H1 (cell line): Measurements from ENCODE around the gene ACKR3. TPM values are rescaled to one million over a fixed set of nuclear protein-coding genes. Genes with fewer than 3 reads are reported as not detected.

ENCODE experiments used
- CTCF ChIA-PET: fragments of 300-600 bp; sonication (Branson Sonifier 250); formaldehyde crosslinking; loops from one replicate; lab custom pipeline; 2021; ENCODE audit not compliant: partially characterized antibody; lab: Charles Lee
- POLR2A ChIA-PET: fragments of 300-600 bp; sonication (Branson Sonifier 250); formaldehyde crosslinking; loops from one replicate; lab custom pipeline; 2021; ENCODE audit warnings: inconsistent platforms; ENCODE audit not compliant: partially characterized antibody; lab: Charles Lee
- DNase-seq, 2 experiments: peaks; one replicate each; pipeline versions ENCODE4 v3.0.0 to v3.0.0-alpha.2; 2010 to 2022; ENCODE audit warnings: low spot score in 2 of 2, low read depth in 1 of 2, mixed read lengths in 1 of 2
- FAIRE-seq: peaks from 2 replicates; lab custom pipeline; 2011; peaks lifted over from hg19 to GRCh38; lab: Jason Lieb, UNC
- H2AFZ ChIP-seq: 2 replicates; pipeline ENCODE4 v1.8.1; 2012; ENCODE audit warnings: low read length, inconsistent platforms
- H2AK5ac ChIP-seq: 2 replicates; pipeline ENCODE4 v1.6.1; 2013; ENCODE audit warnings: low read depth, low read length
- H2BK120ac ChIP-seq: replicated peaks from 2 replicates; pipeline ENCODE3; 2013; ENCODE audit warnings: low read depth, low read length, inconsistent platforms
- H2BK12ac ChIP-seq: 2 replicates; pipeline ENCODE4 v1.6.1; 2013; ENCODE audit warnings: low read depth, low read length
- H2BK15ac ChIP-seq: 2 replicates; pipeline ENCODE4 v1.6.1; 2013; ENCODE audit warnings: low read length
- H2BK20ac ChIP-seq: 2 replicates; pipeline ENCODE4 v1.6.1; 2013; ENCODE audit warnings: low read length
- H2BK5ac ChIP-seq: 2 replicates; pipeline ENCODE4 v1.6.1; 2013; ENCODE audit warnings: low read depth, low read length
- H3K14ac ChIP-seq: 2 replicates; pipeline ENCODE4 v1.6.1; 2013; ENCODE audit warnings: inconsistent platforms; ENCODE audit not compliant: insufficient read length
- H3K18ac ChIP-seq: 2 replicates; pipeline ENCODE4 v1.6.1; 2013; ENCODE audit warnings: low read length; ENCODE audit errors: extremely low read depth
- H3K23ac ChIP-seq: 2 replicates; pipeline ENCODE4 v1.6.1; 2013; ENCODE audit warnings: inconsistent platforms; ENCODE audit not compliant: insufficient read length
- H3K23me2 ChIP-seq: 2 replicates; pipeline ENCODE4 v1.6.1; 2013; ENCODE audit warnings: low read depth, low read length
- H3K27ac ChIP-seq: 2 replicates; pipeline ENCODE4 v1.6.1; 2011; ENCODE audit warnings: low read depth, low read length, inconsistent platforms
- H3K27me3 ChIP-seq, 4 experiments: replicated peaks in 1 of 4; 1 replicate in 1 of 4; 2 replicates in 3 of 4; pipeline versions ENCODE4 v1.6.1 to v1.8.1; 2011 to 2013; ENCODE audit warnings: low read length in 3 of 4, mild to moderate bottlenecking in 3 of 4, inconsistent platforms in 2 of 4, mixed read lengths in 2 of 4, moderate library complexity in 1 of 4; ENCODE audit not compliant: control insufficient read depth in 3 of 4, insufficient read depth in 3 of 4; ENCODE audit errors: extremely low read depth in 1 of 4
- H3K36me3 ChIP-seq, 4 experiments: 2 replicates each; pipeline versions ENCODE4 v1.6.1 to v1.8.1; 2011 to 2013; ENCODE audit warnings: mild to moderate bottlenecking in 4 of 4, low read length in 3 of 4, moderate library complexity in 2 of 4, control low read depth in 1 of 4, inconsistent platforms in 1 of 4; ENCODE audit not compliant: insufficient read depth in 4 of 4, control insufficient read depth in 2 of 4
- H3K4ac ChIP-seq: replicated peaks from 2 replicates; pipeline ENCODE3; 2013; ENCODE audit warnings: low read length, low read depth, mixed read lengths, inconsistent platforms; ENCODE audit not compliant: insufficient read length
- H3K4me1 ChIP-seq, 4 experiments: replicated peaks in 1 of 4; 1 replicate in 1 of 4; 2 replicates in 3 of 4; pipeline versions ENCODE4 v1.6.1 to v1.8.1; 2011 to 2013; ENCODE audit warnings: low read length in 3 of 4, inconsistent platforms in 2 of 4, mixed read lengths in 1 of 4; ENCODE audit not compliant: insufficient read depth in 4 of 4, control insufficient read depth in 3 of 4
- H3K4me2 ChIP-seq, 2 experiments: 2 replicates each; pipeline versions ENCODE4 v1.6.1 to v1.8.1; 2011 to 2013; ENCODE audit warnings: low read depth in 2 of 2, low read length in 2 of 2, control low read depth in 1 of 2, inconsistent platforms in 1 of 2, mild to moderate bottlenecking in 1 of 2; ENCODE audit not compliant: insufficient read depth in 1 of 2
- H3K4me3 ChIP-seq, 4 experiments: fragments of 200-600, 300-600 bp in 1 of 4; sonication (generic), shearing (Covaris generic), sonication (Bioruptor Twin) in 1 of 4; 2 replicates each; pipeline versions ENCODE4 v1.5.1 to v1.8.1; 2011 to 2016; ENCODE audit warnings: low read length in 4 of 4, low read depth in 3 of 4, control low read depth in 2 of 4, inconsistent platforms in 2 of 4, mild to moderate bottlenecking in 2 of 4, mixed read lengths in 1 of 4, moderate library complexity in 1 of 4; ENCODE audit not compliant: insufficient read depth in 2 of 4; ENCODE audit errors: extremely low read depth in 1 of 4
- H3K56ac ChIP-seq: replicated peaks from 2 replicates; pipeline ENCODE3; 2013; ENCODE audit warnings: low read depth, mild to moderate bottlenecking, mixed read lengths, low read length, inconsistent platforms; ENCODE audit not compliant: insufficient read length
- H3K79me1 ChIP-seq: 2 replicates; pipeline ENCODE4 v1.6.1; 2013; ENCODE audit warnings: low read depth, low read length, control low read depth
- H3K79me2 ChIP-seq, 2 experiments: 2 replicates each; pipeline versions ENCODE4 v1.6.1 to v1.8.1; 2012 to 2013; ENCODE audit warnings: low read length in 2 of 2, mild to moderate bottlenecking in 2 of 2, inconsistent platforms in 1 of 2; ENCODE audit not compliant: insufficient read depth in 2 of 2, control insufficient read depth in 1 of 2
- H3K9ac ChIP-seq, 4 experiments: replicated peaks in 1 of 4; 1 replicate in 1 of 4; 2 replicates in 3 of 4; pipeline versions ENCODE4 v1.6.1 to v1.8.1; 2011 to 2013; ENCODE audit warnings: low read depth in 3 of 4, low read length in 3 of 4, control low read depth in 2 of 4, mild to moderate bottlenecking in 2 of 4, moderate library complexity in 2 of 4, inconsistent platforms in 1 of 4; ENCODE audit errors: extremely low read depth in 1 of 4
- H3K9me3 ChIP-seq, 2 experiments: 2 replicates each; pipeline versions ENCODE4 v1.6.1 to v1.8.1; 2012 to 2013; ENCODE audit warnings: mild to moderate bottlenecking in 2 of 2, moderate library complexity in 2 of 2, control low read depth in 1 of 2, inconsistent platforms in 1 of 2, low read depth in 1 of 2, low read length in 1 of 2, mixed read lengths in 1 of 2; ENCODE audit not compliant: insufficient read depth in 2 of 2
- H4K20me1 ChIP-seq, 2 experiments: replicated peaks in 1 of 2; 2 replicates each; pipeline versions ENCODE3 to v1.8.1; 2011 to 2013; ENCODE audit warnings: inconsistent platforms in 2 of 2, low read length in 2 of 2, mild to moderate bottlenecking in 1 of 2; ENCODE audit not compliant: insufficient read depth in 2 of 2, control insufficient read depth in 1 of 2
- H4K5ac ChIP-seq: 2 replicates; pipeline ENCODE4 v1.6.1; 2013; ENCODE audit warnings: low read length, low read depth, mixed read lengths, inconsistent platforms; ENCODE audit not compliant: insufficient read length
- H4K8ac ChIP-seq: 2 replicates; pipeline ENCODE4 v1.8.0; 2013; ENCODE audit warnings: mild to moderate bottlenecking, moderate library complexity, low read length, inconsistent platforms; ENCODE audit not compliant: insufficient read depth; ENCODE audit errors: extremely low read depth
- H4K91ac ChIP-seq: replicated peaks from 2 replicates; pipeline ENCODE3; 2013; ENCODE audit warnings: low read length, mixed read lengths, inconsistent platforms; ENCODE audit not compliant: insufficient read length
- BACH1 ChIP-seq: IDR thresholded peaks from 2 replicates; pipeline ENCODE4 v1.6.1; 2012; ENCODE audit warnings: low read length, improper control_type of control experiment
- FOSL1 ChIP-seq: IDR thresholded peaks from 2 replicates; pipeline ENCODE4 v1.6.1; 2011; ENCODE audit warnings: mild to moderate bottlenecking, low read depth, low read length, moderate library complexity; ENCODE audit not compliant: insufficient read depth
- POU5F1 ChIP-seq: IDR thresholded peaks from 2 replicates; pipeline ENCODE4 v1.6.1; 2011; ENCODE audit warnings: low read depth, mild to moderate bottlenecking, low read length, moderate library complexity
- RBBP5 ChIP-seq: IDR thresholded peaks from 2 replicates; pipeline ENCODE4 v1.7.1; 2012; ENCODE audit warnings: low read depth, mild to moderate bottlenecking, inconsistent platforms, low read length, moderate library complexity, borderline replicate concordance
- RNF2 ChIP-seq: fragments of 200-900, 300-1000 bp; sonication (generic); IDR thresholded peaks from 2 replicates; pipeline ENCODE4 v1.7.1; 2016; ENCODE audit warnings: borderline replicate concordance, low read depth, mild to moderate bottlenecking, antibody characterized with exemption, low read length; ENCODE audit not compliant: poor library complexity, severe bottlenecking; ENCODE audit errors: missing control alignments
- SIRT6 ChIP-seq: IDR thresholded peaks from one replicate; pipeline ENCODE4 v1.7.1; 2012; ENCODE audit warnings: low read length, inconsistent platforms
- SP1 ChIP-seq: IDR thresholded peaks from 2 replicates; pipeline ENCODE4 v1.6.1; 2011; ENCODE audit warnings: low read depth, low read length
- TBP ChIP-seq: IDR thresholded peaks from 2 replicates; pipeline ENCODE4 v1.6.1; 2011; ENCODE audit warnings: low read depth, low read length, improper control_type of control experiment
- TEAD4 ChIP-seq: IDR thresholded peaks from 2 replicates; pipeline ENCODE4 v1.6.1; 2012; ENCODE audit warnings: low read depth, low read length, inconsistent platforms, mixed read lengths
- ZNF274 ChIP-seq: IDR thresholded peaks from 2 replicates; pipeline ENCODE4 v1.7.0; 2012; ENCODE audit warnings: low read length, borderline replicate concordance; ENCODE audit errors: extremely low read depth
- WGBS, 2 experiments: shearing (Covaris generic) in 1 of 2; methylation state at CpG; one replicate each; pipeline versions ENCODE4 v1.1.6 to v1.1.7; 2013 to 2015; ENCODE audit warnings: low lambda C conversion rate in 2 of 2, mixed read lengths in 2 of 2, inconsistent platforms in 1 of 2, low coverage in 1 of 2, missing lambda C conversion rate in 1 of 2; ENCODE audit not compliant: insufficient replicate concordance in 2 of 2, insufficient coverage in 1 of 2, insufficient read length in 1 of 2; ENCODE audit errors: extremely low coverage in 1 of 2, missing lambda C conversion rate in 1 of 2; 5-methylcytosine and 5-hydroxymethylcytosine counted together
- polyA plus RNA-seq, 7 experiments: library from polyadenylated mRNA; depleted of rRNA in 3 of 7; stranded (reverse) in 5 of 7; unstranded in 2 of 7; fragments of >200 nt in 5 of 7; fragments of 200-250 nt in 2 of 7; gene quantifications; 1 replicate in 5 of 7; 2 replicates in 1 of 7; 4 replicates in 1 of 7; pipeline versions ENCODE4 v1.2.1 to v1.2.3, GENCODE V29; 2011 to 2013; ENCODE audit warnings: missing spikeins in 2 of 7, mixed read lengths in 2 of 7
- total RNA-seq: library from RNA; stranded (reverse); fragmentation: NEBNext Ultra II Directional; extraction: Animal tissue kit (Norgen Biotek cat#: 25700); gene quantifications from 2 replicates; pipeline ENCODE4 v1.2.1, GENCODE V29; 2021
- TF ChIP-seq, protein P1 (sequence below): IDR thresholded peaks from 2 replicates; pipeline ENCODE4 v1.6.1; 2011; ENCODE audit warnings: low read depth, mild to moderate bottlenecking, low read length; ENCODE audit not compliant: insufficient read depth
- TF ChIP-seq, protein P2 (sequence below): IDR thresholded peaks from 2 replicates; pipeline ENCODE4 v1.6.1; 2012; ENCODE audit warnings: low read length, inconsistent platforms

ACKR3 gene
- total and polyA plus RNA-seq, 2 of the 8 experiments (the other 6 are each of a cell fraction or from before 2014, with no cell fraction given) = 1.4 to 24.4 TPM

DNA sequence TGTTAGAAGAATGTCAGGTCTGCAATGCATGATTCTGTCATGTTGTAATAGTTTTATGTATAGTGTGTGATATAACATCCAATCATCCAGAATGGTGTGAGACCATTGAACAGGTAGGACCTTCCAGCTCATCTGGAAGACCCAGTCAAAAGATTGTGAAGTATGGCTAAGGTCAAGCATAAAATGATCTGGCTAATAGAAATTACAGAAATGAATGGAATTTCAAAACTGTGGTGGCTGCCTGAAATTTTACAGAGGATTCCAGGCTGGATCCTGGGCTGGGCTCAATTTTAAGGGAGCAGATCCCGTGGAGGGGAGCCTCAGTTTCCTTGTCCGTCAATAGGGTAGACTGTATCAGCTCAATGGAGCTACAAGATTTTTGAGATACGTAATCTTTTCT is 39.1 kb downstream of the ACKR3 start:
- H4K20me1 ChIP-seq = no peaks in the 10 kb centered on the region
- H4K5ac ChIP-seq = no peak overlapping the region
- H3K23me2 ChIP-seq = no peaks in the 10 kb centered on the region
- H3K27me3 ChIP-seq = peaks cover 0 to 3% (median 0%) of the 10 kb centered on the region in 4 experiments; a peak in 1 of 7 replicates
- H2BK5ac ChIP-seq = no peak overlapping the region
- H3K79me2 ChIP-seq = no peaks in the 10 kb centered on the region
- no peak overlapping the region for H3K4me3 ChIP-seq
- peaks cover 0 to 3% (median 0%) of the 10 kb centered on the region in 4 experiments; a peak in 1 of 7 replicates for H3K4me1 ChIP-seq
- no peaks in the 10 kb centered on the region for H3K36me3 ChIP-seq
- no peak overlapping the region for H3K56ac ChIP-seq
- H3K27ac ChIP-seq = no peak overlapping the region
- no peak overlapping the region for H2AK5ac ChIP-seq
- H2AFZ ChIP-seq = no peak overlapping the region
- no peak overlapping the region for H2BK12ac ChIP-seq
- no peaks in the 10 kb centered on the region for H3K9me3 ChIP-seq
- no peak overlapping the region for H4K91ac ChIP-seq
- DNase-seq = no peak
- no peak for FAIRE-seq
- H2BK15ac ChIP-seq = no peak overlapping the region
- ChIA-PET POLR2A (no interaction called here), CTCF (interaction anchor here (1.0 to 1.5 kb wide), 12 partner anchors 9 to 419 kb away, joined by 3 to 5 read pairs (median 3); no protein-coding TSS in a partner anchor)
- H3K4ac ChIP-seq = no peak overlapping the region
- no peak overlapping the region for H4K8ac ChIP-seq
- H2BK120ac ChIP-seq = no peak overlapping the region
- no peaks in the 10 kb centered on the region for H3K79me1 ChIP-seq
- H3K14ac ChIP-seq = no peak overlapping the region
- H2BK20ac ChIP-seq = no peak overlapping the region
- H3K9ac ChIP-seq = no peak overlapping the region
- H3K23ac ChIP-seq = no peak overlapping the region
- H3K4me2 ChIP-seq = no peak overlapping the region
- WGBS, 2 experiments = 100% methylated on average over 3 of the region's 3 CpGs; no CpG with 5 or more reads in 1 of the 2 experiments
- no peak overlapping the region for H3K18ac ChIP-seq
- no peak for TF ChIP-seq SIRT6
- TF ChIP-seq TEAD4 = no peak
- TF ChIP-seq BACH1 = no peak
- TF ChIP-seq SP1 = no peak
- TF ChIP-seq RNF2 = no peak
- no peak for TF ChIP-seq TBP
- no peak for TF ChIP-seq FOSL1
- TF ChIP-seq, protein P1, sequence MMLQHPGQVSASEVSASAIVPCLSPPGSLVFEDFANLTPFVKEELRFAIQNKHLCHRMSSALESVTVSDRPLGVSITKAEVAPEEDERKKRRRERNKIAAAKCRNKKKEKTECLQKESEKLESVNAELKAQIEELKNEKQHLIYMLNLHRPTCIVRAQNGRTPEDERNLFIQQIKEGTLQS = no peak
- TF ChIP-seq, protein P2, sequence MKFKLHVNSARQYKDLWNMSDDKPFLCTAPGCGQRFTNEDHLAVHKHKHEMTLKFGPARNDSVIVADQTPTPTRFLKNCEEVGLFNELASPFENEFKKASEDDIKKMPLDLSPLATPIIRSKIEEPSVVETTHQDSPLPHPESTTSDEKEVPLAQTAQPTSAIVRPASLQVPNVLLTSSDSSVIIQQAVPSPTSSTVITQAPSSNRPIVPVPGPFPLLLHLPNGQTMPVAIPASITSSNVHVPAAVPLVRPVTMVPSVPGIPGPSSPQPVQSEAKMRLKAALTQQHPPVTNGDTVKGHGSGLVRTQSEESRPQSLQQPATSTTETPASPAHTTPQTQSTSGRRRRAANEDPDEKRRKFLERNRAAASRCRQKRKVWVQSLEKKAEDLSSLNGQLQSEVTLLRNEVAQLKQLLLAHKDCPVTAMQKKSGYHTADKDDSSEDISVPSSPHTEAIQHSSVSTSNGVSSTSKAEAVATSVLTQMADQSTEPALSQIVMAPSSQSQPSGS = no peak
- TF ChIP-seq ZNF274 = no peak
- TF ChIP-seq POU5F1 = no peak
- TF ChIP-seq RBBP5 = no peak
